ENCODE results near the gene STBD1.

Gene STBD1

GRCh38 chr4:76307660-76308014, 1.1 kb downstream of the STBD1 start:
- TF ChIP-seq EZH2 (optimal IDR thresholded peaks at IDR 0.05; ENCODE audit: low read depth, low read length) (no peak), CTCF (IDR thresholded peaks at IDR 0.05; ENCODE audit: low read length) (no peak), EZH2phosphoT487 (IDR thresholded peaks at IDR 0.05; ENCODE audit: low read length) (no peak)
- Histone ChIP-seq H3K79me2 (ENCODE audit: low read length) (peaks cover 74% of the 10 kb centered on the region), H3K36me3 (replicated peaks; ENCODE audit: insufficient read depth, low read length) (peaks cover 10% of the 10 kb centered on the region), H3K4me2 (ENCODE audit: low read depth, low read length) (peak overlapping the region; percentile 86), H3K9me2 (replicated peaks; ENCODE audit: insufficient read depth, low read length) (no peaks in the 10 kb centered on the region), H2AFZ (ENCODE audit: low read length) (peak overlapping the region; percentile 81), H3K4me3 (ENCODE audit: low read length) (peak overlapping the region; percentile 96), H3K9me3 (replicated peaks; ENCODE audit: insufficient read depth, low read length) (no peaks in the 10 kb centered on the region), H3K27me3 (replicated peaks; ENCODE audit: insufficient read depth, low read length) (no peaks in the 10 kb centered on the region), H3K9ac (ENCODE audit: low read length) (peak overlapping the region; percentile 89), H3K4me1 (ENCODE audit: low read length) (peaks cover 41% of the 10 kb centered on the region), H3F3A (ENCODE audit: insufficient read depth, low read length) (peaks cover 31% of the 10 kb centered on the region), H4K20me1 (ENCODE audit: insufficient read depth, low read length) (no peaks in the 10 kb centered on the region), H3K27ac (ENCODE audit: low read length) (peak overlapping the region; percentile 77; the same call in 1 of the 2 replicates)
- DNase-seq = peak; percentile 62

- no peaks in the 10 kb centered on the region for H3K27me3 ChIP-seq (replicated peaks; ENCODE audit: insufficient read depth, low read length)
- H3F3A ChIP-seq (ENCODE audit: insufficient read depth, low read length) = peaks cover 31% of the 10 kb centered on the region
- DNase-seq = no peak
- no peak overlapping the region for H2AFZ ChIP-seq (ENCODE audit: low read length)
- no peaks in the 10 kb centered on the region for H3K9me3 ChIP-seq (replicated peaks; ENCODE audit: insufficient read depth, low read length)
- H3K27ac ChIP-seq (ENCODE audit: low read length) = no peak overlapping the region
- TF ChIP-seq EZH2 (optimal IDR thresholded peaks at IDR 0.05; ENCODE audit: low read depth, low read length) (no peak), CTCF (IDR thresholded peaks at IDR 0.05; ENCODE audit: low read length) (no peak), EZH2phosphoT487 (IDR thresholded peaks at IDR 0.05; ENCODE audit: low read length) (no peak)
- no peak overlapping the region for H3K9ac ChIP-seq (ENCODE audit: low read length)
- peaks cover 71% of the 10 kb centered on the region for H3K79me2 ChIP-seq (ENCODE audit: low read length)
- peaks cover 10% of the 10 kb centered on the region for H3K36me3 ChIP-seq (replicated peaks; ENCODE audit: insufficient read depth, low read length)
- H3K4me2 ChIP-seq (ENCODE audit: low read depth, low read length) = peak overlapping the region; percentile 86
- H3K9me2 ChIP-seq (replicated peaks; ENCODE audit: insufficient read depth, low read length) = no peaks in the 10 kb centered on the region
- H3K4me3 ChIP-seq (ENCODE audit: low read length) = 0 out of 2 replicates have a peak overlapping the region, but pooled peaks have one; percentile 96
- H4K20me1 ChIP-seq (ENCODE audit: insufficient read depth, low read length) = no peaks in the 10 kb centered on the region
- peaks cover 34% of the 10 kb centered on the region for H3K4me1 ChIP-seq (ENCODE audit: low read length)
Observed at GRCh38 chr4:76308548-76308947, 2.0 kb downstream of the STBD1 start.

- Histone ChIP-seq H3K4me2 (ENCODE audit: low read depth, low read length) (no peak overlapping the region), H3F3A (ENCODE audit: insufficient read depth, low read length) (peaks cover 28% of the 10 kb centered on the region), H2AFZ (ENCODE audit: low read length) (no peak overlapping the region), H3K4me3 (ENCODE audit: low read length) (no peak overlapping the region), H3K9me2 (replicated peaks; ENCODE audit: insufficient read depth, low read length) (no peaks in the 10 kb centered on the region), H3K27me3 (replicated peaks; ENCODE audit: insufficient read depth, low read length) (no peaks in the 10 kb centered on the region), H3K79me2 (ENCODE audit: low read length) (peaks cover 57% of the 10 kb centered on the region), H4K20me1 (ENCODE audit: insufficient read depth, low read length) (no peaks in the 10 kb centered on the region), H3K9ac (ENCODE audit: low read length) (no peak overlapping the region), H3K36me3 (replicated peaks; ENCODE audit: insufficient read depth, low read length) (peaks cover 10% of the 10 kb centered on the region), H3K9me3 (replicated peaks; ENCODE audit: insufficient read depth, low read length) (no peaks in the 10 kb centered on the region), H3K27ac (ENCODE audit: low read length) (no peak overlapping the region), H3K4me1 (ENCODE audit: low read length) (peaks cover 19% of the 10 kb centered on the region)
- TF ChIP-seq EZH2phosphoT487 (IDR thresholded peaks at IDR 0.05; ENCODE audit: low read length) (no peak), EZH2 (optimal IDR thresholded peaks at IDR 0.05; ENCODE audit: low read depth, low read length) (no peak), CTCF (IDR thresholded peaks at IDR 0.05; ENCODE audit: low read length) (no peak)
- DNase-seq = no peak
Observed at GRCh38 chr4:76309939-76310550, 3.5 kb downstream of the STBD1 start.
